ENCODE measurements around the gene C10orf67.
"Not testable (repeated sequence)": the region's sequence is repeated elsewhere in the genome, so short reads cannot be mapped to it uniquely, and the experiment has no call there.

The C10orf67 gene

DNA sequence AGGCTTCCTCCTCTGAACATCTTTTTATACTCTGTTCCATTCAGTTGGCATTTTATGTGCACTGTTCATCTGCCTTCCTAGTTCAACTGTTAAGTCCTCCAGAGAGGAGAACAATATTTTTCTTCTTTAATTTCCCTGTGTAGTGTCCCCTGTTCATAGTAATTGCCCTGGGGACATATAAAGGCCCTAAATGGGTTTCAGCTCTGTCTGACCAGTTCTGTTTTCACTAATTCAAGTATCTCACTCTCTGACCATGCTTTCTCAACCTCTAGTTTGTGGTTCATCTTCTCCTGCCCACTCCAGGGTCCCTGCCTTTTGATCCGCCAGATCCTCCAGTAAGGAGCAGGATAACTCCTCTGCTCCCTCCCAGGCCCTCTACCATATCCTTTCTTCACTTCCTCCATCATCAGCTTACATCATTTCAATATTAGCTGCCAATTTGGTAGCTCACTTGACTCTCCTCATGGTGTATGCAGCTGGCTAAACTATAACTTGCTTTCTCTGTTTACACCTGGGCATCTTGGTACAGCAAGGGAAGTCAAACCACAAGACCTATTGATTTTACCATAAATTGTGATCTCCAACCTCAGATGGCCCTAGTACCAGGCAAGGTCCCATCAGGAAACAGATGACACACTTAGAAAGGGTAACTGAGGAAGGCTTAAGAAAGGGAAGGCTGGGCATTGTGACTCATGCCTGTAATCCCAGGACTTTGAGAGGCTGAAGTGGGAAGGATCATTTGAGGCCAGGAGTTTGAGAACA, 17.7 kb upstream of the C10orf67 start:
- DNase-seq = no peak

DNA sequence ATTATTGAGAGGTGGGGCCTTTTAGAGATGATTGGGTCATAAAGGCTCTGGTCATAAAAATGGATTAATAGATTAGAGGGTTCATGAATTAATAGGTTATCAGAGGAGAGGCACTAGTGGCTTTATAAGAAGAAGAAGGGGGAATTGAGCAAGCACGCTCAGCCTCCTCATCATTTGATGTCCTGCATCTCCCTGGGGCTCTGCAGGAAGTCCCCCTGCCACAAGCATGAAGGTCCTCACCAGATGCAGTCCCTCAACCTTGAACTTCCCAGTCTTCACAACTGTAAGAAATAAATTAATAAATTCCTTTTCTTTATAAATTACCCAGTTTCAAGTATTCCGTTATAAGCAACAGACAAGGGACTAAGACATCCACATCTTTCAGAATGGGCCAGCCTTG, 17.1 kb upstream of the C10orf67 start:
- no peak for DNase-seq

- DNase-seq = no peak
These were observed 15.2 kb upstream of the C10orf67 start for GRCh38 chr10:23359692-23360380.

GRCh38 chr10:23358357-23358756, 13.8 kb upstream of the C10orf67 start:
- DNase-seq = no peak

DNA sequence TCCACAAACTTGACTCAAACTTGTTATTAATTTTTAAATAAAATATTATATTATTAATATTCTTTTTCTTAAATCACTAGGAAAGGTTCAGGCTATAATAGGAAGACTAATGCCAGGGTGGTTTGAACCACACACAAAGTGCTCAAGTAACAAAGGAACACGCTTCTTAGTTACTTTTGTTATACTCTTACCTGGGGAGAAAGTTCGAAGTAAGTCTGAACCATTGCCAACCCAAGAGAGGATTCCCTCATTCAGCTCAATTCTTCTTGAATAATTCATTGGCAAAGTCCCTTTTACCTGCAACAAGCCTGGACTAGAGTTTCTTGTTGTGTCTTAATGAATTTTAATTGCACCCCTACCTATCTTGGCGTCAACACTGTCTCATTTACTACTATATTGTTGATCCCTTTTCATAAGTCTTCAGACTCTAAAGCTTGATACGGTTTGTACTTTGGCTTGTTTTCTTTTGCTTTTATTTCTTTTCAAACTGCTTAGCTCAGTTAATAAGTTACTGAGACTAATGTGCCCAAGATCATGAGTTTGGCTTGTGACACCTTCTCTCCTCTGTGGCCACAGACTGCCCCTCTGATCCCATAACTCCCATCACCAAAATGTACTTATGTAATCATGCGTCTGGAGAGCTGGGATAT, 10.2 kb upstream of the C10orf67 start:
- no peak for DNase-seq

- no peak for DNase-seq
These were observed 7.4 kb upstream of the C10orf67 start for GRCh38 chr10:23351926-23352519.

DNA sequence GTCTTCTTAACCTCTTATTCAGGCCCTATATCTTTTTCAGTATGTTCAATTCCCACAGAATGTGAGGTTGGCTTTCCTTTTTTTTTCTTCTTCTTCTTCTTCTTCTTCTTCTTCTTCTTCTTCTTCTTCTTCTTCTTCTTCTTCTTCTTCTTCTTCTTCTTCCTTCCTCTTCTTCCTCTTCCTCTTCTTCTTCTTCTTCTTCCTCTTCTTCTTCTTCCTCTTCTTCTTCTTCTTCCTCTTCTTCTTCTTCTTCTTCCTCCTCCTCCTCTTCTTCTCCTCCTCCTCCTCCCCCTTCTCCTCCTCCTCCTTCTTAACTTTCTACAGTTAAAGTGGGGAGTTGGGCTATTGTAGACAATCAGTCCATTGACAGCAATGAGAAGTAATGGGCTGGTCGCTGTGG, 6.1 kb upstream of the C10orf67 start:
- DNase-seq = not testable (repeated sequence)

GRCh38 chr10:23345861-23346260, 1.3 kb upstream of the C10orf67 start:
- DNase-seq = no peak

GRCh38 chr10:23343591-23344240, 881 bp downstream of the C10orf67 start:
- DNase-seq = no peak

- DNase-seq = peak; percentile 35
These were observed 2.2 kb downstream of the C10orf67 start for GRCh38 chr10:23342213-23342884.

DNA sequence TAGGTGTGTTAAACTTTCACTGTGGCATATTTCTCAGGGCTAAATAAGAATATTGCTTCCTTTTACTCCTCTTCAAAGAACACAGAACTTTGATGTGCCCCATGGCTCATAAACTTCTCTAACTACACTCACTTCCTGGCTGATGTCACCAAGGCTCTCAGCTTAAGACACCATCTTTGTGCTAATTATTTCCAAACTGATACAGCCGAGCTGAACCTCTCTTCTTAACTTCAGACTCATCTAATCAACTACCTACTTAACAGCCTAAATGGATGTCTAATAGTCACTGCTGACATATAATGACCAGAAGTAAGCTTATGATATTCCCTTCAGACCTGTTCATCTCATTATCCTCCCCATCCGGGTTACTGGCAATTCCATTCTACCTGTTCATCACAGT, 3.6 kb downstream of the C10orf67 start:
- DNase-seq = peak; percentile 51

- no peak for DNase-seq
These were observed 4.2 kb downstream of the C10orf67 start for GRCh38 chr10:23340354-23340753.

DNA sequence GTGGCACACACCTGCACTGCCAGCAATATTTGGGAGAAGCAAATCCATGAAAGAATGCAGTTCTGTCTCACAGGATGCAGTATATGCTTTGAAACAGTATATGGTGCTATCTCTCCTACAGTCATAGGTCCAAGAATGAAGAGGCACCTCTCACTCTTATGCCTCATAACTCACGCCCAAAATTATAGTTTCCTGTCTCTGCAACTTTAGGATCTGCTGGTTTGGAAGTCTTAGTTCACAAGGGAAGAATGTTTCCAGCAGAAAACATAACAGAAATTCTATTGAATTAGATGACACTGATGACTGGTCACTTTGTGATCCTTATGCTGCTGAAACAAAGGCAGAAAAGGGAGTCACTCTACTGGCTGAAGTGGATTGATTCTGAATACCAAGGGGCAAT, 5.7 kb downstream of the C10orf67 start:
- no peak for DNase-seq

DNA sequence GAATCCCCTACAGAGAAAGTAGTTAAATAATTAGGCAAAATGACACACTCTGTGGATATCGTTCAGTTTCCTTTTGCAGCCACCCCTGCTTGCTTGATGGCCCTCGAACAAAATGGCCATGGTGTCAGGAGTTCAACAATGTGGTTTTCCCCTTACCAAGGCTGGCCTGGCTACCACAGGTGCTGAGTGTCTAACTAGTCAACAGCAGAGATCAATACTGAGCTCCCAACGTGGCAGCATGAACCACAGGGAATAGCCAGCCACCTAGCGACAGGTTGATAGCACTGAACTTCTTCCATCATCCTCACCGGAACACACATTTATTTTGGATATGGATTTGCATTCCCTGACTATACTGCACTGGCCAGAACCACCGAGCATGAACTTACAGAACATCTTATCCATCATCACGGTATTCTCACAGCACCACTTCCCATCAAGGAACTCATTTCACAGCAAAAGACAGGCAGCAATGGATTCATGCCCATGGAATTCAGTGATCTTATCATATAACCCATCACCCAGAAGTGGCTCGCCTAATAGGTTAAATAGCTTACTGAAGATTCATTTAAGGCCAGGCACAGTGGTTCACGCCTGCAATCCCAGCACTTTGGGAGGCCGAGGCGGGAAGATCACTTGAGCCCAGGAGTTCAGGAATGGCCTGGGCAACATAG, 6.3 kb downstream of the C10orf67 start:
- DNase-seq = no peak

DNA sequence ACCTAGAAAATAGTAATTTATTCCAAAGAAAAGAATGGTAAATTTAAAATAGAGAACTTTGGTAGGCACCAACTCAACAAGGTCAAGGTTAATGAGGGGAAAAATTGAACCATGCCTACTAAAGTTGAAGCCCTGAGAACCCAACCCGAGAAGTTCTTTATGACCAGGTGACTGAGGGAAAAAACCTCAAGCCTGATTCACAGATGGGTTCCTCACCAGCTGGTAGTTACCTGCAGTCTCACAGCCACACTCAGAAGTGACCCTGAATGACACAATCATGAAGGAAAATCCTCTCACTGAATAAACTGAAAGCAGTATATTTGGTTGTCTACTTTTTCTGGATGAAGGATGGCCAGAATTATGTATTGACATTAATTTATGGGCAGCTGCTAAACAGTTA, 7.0 kb downstream of the C10orf67 start:
- no peak for DNase-seq

- no peak for DNase-seq
These were observed 12.9 kb downstream of the C10orf67 start for GRCh38 chr10:23331567-23332301.

- DNase-seq = no peak
These were observed 13.6 kb downstream of the C10orf67 start for GRCh38 chr10:23330948-23331347.

DNA sequence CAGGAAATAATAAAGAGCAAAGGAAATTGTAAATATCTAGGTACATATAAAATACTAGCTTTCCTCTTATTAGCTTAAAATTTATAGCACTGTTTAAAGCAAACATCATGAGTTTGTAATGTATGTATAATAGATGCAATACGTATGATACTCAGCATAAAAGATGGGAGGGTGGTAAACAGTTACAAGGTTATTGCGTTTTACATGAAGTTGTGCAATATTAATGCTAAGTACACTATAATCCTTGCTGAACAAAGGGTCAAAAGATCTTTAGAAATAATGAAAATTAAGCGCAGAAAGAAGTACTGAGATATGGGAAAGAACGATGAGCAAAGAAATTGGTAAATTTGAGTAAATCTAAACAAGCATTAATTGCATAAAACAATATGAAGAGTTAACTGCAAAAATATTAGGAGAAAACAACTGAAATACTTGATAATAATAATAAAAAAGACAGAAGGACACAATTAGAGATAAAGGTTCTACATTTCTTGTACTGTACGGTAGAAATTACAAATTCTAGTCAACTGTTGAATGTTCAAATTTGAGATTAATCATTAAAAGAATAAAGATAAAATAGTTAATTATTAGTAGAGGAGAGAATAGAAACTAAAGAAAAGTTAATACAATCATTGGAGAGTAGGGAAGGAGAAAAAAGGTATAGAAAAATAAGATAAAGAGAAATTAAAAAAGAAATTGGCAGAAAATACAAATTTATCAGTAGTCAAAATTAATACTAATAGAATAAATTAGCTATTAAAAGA, 17.9 kb downstream of the C10orf67 start:
- no peak for DNase-seq

- DNase-seq = no peak
These were observed 19.5 kb downstream of the C10orf67 start for GRCh38 chr10:23325132-23325531.

GRCh38 chr10:23324351-23324750, 20.2 kb downstream of the C10orf67 start:
- DNase-seq = no peak

All from CD4-positive, alpha-beta T cell treated with Interleukin-4 for 4 hours (primary cell).